WTC11 (cell line): ENCODE measurements around the gene IFNAR2. TPM values are rescaled to one million over a fixed set of nuclear protein-coding genes. Genes with fewer than 3 reads are reported as not detected.
A peak's percentile ranks its signal among the peaks of the same experiment; 100 is the strongest.

Source experiments
- ATAC-seq: fragments of 200-7000 bp; cut with Tn5 transposase; 2 replicates; pipeline ENCODE4 v1.10.0; 2021; ENCODE audit warnings: mild to moderate bottlenecking, moderate library complexity
- CTCF ChIA-PET: fragments of 300-600 bp; sonication (Branson Sonifier 250); formaldehyde crosslinking; loops from one replicate; lab custom pipeline; 2021; ENCODE audit warnings: antibody characterized with exemption; lab: Charles Lee
- POLR2A ChIA-PET: fragments of 350-600 bp; sonication (Branson Sonifier 250); formaldehyde crosslinking; loops from one replicate; lab custom pipeline; 2021; ENCODE audit warnings: antibody characterized with exemption; lab: Charles Lee
- DNase-seq: peaks from one replicate; pipeline ENCODE4 v3.0.0; 2021; ENCODE audit warnings: low spot score
- H3K27ac Mint-ChIP-seq: 2 replicates; pipeline ENCODE4 v1.8.0; 2021; ENCODE audit warnings: mixed read lengths
- H3K27me3 Mint-ChIP-seq: 2 replicates; pipeline ENCODE4 v1.8.0; 2021; ENCODE audit warnings: low read depth, mild to moderate bottlenecking, moderate library complexity, mixed read lengths
- H3K36me3 Mint-ChIP-seq: 2 replicates; pipeline ENCODE4 v1.8.0; 2021; ENCODE audit warnings: mixed read lengths
- H3K4me1 Mint-ChIP-seq: 2 replicates; pipeline ENCODE4 v1.8.0; 2022; ENCODE audit warnings: mixed read lengths
- H3K4me3 Mint-ChIP-seq: 2 replicates; pipeline ENCODE4 v1.8.0; 2021; ENCODE audit warnings: mild to moderate bottlenecking, moderate library complexity, mixed read lengths
- H3K9me3 Mint-ChIP-seq: 2 replicates; pipeline ENCODE4 v1.8.0; 2021; ENCODE audit warnings: mixed read lengths
- CREM ChIP-seq: sonication (generic); formaldehyde crosslinking; IDR thresholded peaks from 2 replicates; pipeline ENCODE4 v1.8.1; 2022; ENCODE audit warnings: mild to moderate bottlenecking, missing genetic modification reagents, moderate library complexity
- JUN ChIP-seq: sonication (generic); formaldehyde crosslinking; IDR thresholded peaks from 2 replicates; pipeline ENCODE4 v1.8.0; 2023; ENCODE audit warnings: mild to moderate bottlenecking, missing genetic modification reagents
- KAT7 ChIP-seq: sonication (generic); formaldehyde crosslinking; IDR thresholded peaks from 2 replicates; pipeline ENCODE4 v1.8.1; 2023; ENCODE audit warnings: missing genetic modification reagents, mild to moderate bottlenecking, borderline replicate concordance
- NR1H2 ChIP-seq: sonication (generic); formaldehyde crosslinking; IDR thresholded peaks from 2 replicates; pipeline ENCODE4 v1.9.0; 2021; ENCODE audit warnings: mild to moderate bottlenecking, moderate library complexity, missing genetic modification reagents
- TP53 ChIP-seq: sonication (generic); formaldehyde crosslinking; IDR thresholded peaks from 2 replicates; pipeline ENCODE4 v1.8.1; 2023; ENCODE audit warnings: mild to moderate bottlenecking, missing genetic modification reagents
- ZNF138 ChIP-seq: sonication (generic); formaldehyde crosslinking; conservative IDR thresholded peaks from 2 replicates; pipeline ENCODE4 v1.8.1; 2022; ENCODE audit warnings: mild to moderate bottlenecking, moderate library complexity, missing genetic modification reagents
- ZNF671 ChIP-seq: fragments of 250-450 bp; sonication (Bioruptor Pico); IDR thresholded peaks from 2 replicates; pipeline ENCODE4 v1.8.0; 2021; ENCODE audit warnings: mild to moderate bottlenecking
- total RNA-seq: library from RNA; stranded (reverse); gene quantifications from 3 replicates; pipeline ENCODE4 v1.2.3, GENCODE V29; 2021
- TF ChIP-seq, protein P1 (sequence below): sonication (generic); formaldehyde crosslinking; IDR thresholded peaks from 2 replicates; pipeline ENCODE4 v1.8.1; 2023; ENCODE audit warnings: mild to moderate bottlenecking, missing genetic modification reagents, moderate library complexity
- TF ChIP-seq, protein P2 (sequence below): fragments of 200-600 bp; IDR thresholded peaks from 2 replicates; pipeline ENCODE4 v1.8.0; 2022; ENCODE audit warnings: antibody characterized with exemption
- TF ChIP-seq, protein P3 (sequence below): sonication (generic); formaldehyde crosslinking; IDR thresholded peaks from 2 replicates; pipeline ENCODE4 v1.8.1; 2023; ENCODE audit warnings: mild to moderate bottlenecking, moderate library complexity, missing genetic modification reagents
- TF ChIP-seq, protein P4 (sequence below): sonication (generic); formaldehyde crosslinking; IDR thresholded peaks from 2 replicates; pipeline ENCODE4 v1.8.0; 2023; ENCODE audit warnings: missing genetic modification reagents, mild to moderate bottlenecking, borderline replicate concordance

Gene IFNAR2
- total RNA-seq, 1 experiment from 2014 or later, result 13.3 TPM

DNA sequence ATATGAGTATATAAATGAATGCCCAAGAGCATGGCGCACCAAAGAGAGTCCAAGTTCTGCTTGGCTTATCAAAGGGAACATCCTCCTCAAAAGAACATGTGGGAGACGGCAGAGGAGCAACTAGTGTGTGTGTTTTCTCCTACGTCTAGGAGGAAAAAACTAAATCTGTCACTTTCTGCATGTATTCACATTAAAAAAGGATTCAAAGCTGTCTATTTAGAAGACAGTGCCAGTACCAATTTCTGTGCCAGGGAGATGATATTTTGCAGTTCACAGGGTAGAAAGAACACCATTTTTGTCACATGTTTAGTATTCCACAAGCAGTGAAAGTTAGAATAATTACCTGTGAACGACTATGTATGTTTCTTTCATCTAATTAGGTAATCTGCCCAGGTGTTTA lies 42.5 kb upstream of the IFNAR2 start (continued):
- TF ChIP-seq, protein P1, sequence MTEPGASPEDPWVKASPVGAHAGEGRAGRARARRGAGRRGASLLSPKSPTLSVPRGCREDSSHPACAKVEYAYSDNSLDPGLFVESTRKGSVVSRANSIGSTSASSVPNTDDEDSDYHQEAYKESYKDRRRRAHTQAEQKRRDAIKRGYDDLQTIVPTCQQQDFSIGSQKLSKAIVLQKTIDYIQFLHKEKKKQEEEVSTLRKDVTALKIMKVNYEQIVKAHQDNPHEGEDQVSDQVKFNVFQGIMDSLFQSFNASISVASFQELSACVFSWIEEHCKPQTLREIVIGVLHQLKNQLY (CRISPR knock-in tag), result no peak
- TF ChIP-seq, protein P2, sequence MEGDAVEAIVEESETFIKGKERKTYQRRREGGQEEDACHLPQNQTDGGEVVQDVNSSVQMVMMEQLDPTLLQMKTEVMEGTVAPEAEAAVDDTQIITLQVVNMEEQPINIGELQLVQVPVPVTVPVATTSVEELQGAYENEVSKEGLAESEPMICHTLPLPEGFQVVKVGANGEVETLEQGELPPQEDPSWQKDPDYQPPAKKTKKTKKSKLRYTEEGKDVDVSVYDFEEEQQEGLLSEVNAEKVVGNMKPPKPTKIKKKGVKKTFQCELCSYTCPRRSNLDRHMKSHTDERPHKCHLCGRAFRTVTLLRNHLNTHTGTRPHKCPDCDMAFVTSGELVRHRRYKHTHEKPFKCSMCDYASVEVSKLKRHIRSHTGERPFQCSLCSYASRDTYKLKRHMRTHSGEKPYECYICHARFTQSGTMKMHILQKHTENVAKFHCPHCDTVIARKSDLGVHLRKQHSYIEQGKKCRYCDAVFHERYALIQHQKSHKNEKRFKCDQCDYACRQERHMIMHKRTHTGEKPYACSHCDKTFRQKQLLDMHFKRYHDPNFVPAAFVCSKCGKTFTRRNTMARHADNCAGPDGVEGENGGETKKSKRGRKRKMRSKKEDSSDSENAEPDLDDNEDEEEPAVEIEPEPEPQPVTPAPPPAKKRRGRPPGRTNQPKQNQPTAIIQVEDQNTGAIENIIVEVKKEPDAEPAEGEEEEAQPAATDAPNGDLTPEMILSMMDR, result no peak
- TF ChIP-seq NR1H2 (no peak), CREM (CRISPR knock-in tag) (no peak), ZNF671 (CRISPR knock-in tag) (no peak), ZNF138 (CRISPR knock-in tag) (no peak)
- TF ChIP-seq, all 79 proteins: peak for 0

DNA sequence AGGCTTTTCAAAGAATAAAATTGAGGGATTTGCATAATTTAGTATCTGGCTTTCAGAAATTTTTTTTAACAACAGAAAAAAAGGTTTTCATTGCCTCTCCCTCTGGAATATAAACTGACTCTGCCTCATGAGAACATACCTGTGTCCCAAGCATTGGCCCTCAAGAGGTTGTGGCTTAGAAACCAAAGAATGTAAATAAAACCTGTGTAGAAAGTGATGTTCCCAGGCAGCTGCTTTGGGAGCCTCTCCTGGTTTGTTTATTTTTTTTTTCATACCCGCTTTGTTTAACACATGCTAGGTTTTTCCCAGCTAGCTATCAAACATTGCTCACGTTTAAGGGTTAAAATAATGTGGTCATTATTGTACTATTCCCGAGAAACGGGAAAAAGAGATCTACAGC lies 40.5 kb upstream of the IFNAR2 start:
- no peaks in the 10 kb centered on the region for H3K4me1 Mint-ChIP-seq
- no peaks in the 10 kb centered on the region for H3K27me3 Mint-ChIP-seq
- DNase-seq, result no peak
- peaks cover 6% of the 10 kb centered on the region; the same call in 1 of the 2 replicates for H3K9me3 Mint-ChIP-seq
- H3K27ac Mint-ChIP-seq, result no peak overlapping the region
- ATAC-seq, result no peak
- POLR2A ChIA-PET, result no interaction called here
- no peak for TF ChIP-seq TP53 (CRISPR knock-in tag)
- TF ChIP-seq, all 79 proteins: peak for 0
- Mint-ChIP-seq H3K36me3 (no peaks in the 10 kb centered on the region), H3K4me3 (no peak overlapping the region)
- CTCF ChIA-PET, result interaction anchor here (1.9 kb wide), 1 partner anchor 195 kb away, joined by 5 read pairs; no protein-coding TSS in a partner anchor

DNA sequence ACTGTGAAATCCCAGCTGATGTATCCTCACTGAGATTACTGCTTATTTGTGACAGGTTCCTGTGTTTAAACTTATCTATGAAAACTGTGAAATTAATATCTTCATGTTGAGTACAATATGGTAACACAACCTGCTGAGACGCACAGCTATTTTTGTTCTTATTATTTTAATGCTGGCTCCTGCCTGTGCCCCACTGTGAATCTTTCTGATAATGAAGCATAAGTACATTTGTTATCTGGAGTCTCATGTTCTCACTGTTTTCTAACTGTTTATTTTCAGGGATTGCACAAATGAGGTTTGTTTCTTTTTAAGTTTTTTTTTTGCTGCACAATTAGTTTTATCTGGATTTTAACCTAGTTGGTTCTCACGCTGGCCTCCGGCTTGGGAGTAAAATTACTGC lies 39.9 kb upstream of the IFNAR2 start:
- H3K4me3 Mint-ChIP-seq, result no peak overlapping the region
- DNase-seq (no peak), ATAC-seq (no peak)
- TF ChIP-seq, protein P3, sequence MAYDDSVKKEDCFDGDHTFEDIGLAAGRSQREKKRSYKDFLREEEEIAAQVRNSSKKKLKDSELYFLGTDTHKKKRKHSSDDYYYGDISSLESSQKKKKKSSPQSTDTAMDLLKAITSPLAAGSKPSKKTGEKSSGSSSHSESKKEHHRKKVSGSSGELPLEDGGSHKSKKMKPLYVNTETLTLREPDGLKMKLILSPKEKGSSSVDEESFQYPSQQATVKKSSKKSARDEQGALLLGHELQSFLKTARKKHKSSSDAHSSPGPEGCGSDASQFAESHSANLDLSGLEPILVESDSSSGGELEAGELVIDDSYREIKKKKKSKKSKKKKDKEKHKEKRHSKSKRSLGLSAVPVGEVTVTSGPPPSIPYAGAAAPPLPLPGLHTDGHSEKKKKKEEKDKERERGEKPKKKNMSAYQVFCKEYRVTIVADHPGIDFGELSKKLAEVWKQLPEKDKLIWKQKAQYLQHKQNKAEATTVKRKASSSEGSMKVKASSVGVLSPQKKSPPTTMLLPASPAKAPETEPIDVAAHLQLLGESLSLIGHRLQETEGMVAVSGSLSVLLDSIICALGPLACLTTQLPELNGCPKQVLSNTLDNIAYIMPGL (CRISPR knock-in tag), result no peak
- no peak for TF ChIP-seq KAT7
- TF ChIP-seq JUN (CRISPR knock-in tag), result no peak
- TF ChIP-seq CREM (CRISPR knock-in tag), result no peak
- H3K4me1 Mint-ChIP-seq, result no peaks in the 10 kb centered on the region
- H3K27ac Mint-ChIP-seq, result no peak overlapping the region
- no peaks in the 10 kb centered on the region for H3K36me3 Mint-ChIP-seq
- CTCF ChIA-PET, result interaction anchor here (0.6 to 1.9 kb wide), 3 partner anchors 10 to 196 kb away, joined by 3 to 5 read pairs (median 3); no protein-coding TSS in a partner anchor
- H3K9me3 Mint-ChIP-seq, result peaks cover 6% of the 10 kb centered on the region; the same call in 1 of the 2 replicates
- no peaks in the 10 kb centered on the region for H3K27me3 Mint-ChIP-seq
- POLR2A ChIA-PET, result no interaction called here

DNA sequence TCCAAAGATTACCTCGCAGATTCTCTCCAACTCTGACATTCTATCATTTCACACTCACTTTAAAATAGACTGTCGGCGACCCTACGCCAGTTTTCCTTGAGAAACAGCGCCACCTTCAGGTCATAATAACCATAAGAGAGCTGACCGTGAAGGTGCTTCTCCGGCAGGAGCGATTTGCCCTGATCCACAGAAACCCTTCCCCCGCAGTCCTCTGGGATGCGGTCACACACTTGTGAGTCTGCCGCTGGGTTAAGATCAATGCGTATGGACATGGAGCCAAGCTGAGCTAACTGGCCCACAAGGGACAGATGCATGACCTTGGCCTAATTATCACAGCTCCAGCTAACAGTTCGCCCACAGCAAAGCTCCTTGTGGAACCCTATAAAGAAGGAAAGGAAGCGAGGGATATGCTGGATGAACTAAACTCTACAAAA lies 32.8 kb upstream of the IFNAR2 start:
- TF ChIP-seq, protein P4, sequence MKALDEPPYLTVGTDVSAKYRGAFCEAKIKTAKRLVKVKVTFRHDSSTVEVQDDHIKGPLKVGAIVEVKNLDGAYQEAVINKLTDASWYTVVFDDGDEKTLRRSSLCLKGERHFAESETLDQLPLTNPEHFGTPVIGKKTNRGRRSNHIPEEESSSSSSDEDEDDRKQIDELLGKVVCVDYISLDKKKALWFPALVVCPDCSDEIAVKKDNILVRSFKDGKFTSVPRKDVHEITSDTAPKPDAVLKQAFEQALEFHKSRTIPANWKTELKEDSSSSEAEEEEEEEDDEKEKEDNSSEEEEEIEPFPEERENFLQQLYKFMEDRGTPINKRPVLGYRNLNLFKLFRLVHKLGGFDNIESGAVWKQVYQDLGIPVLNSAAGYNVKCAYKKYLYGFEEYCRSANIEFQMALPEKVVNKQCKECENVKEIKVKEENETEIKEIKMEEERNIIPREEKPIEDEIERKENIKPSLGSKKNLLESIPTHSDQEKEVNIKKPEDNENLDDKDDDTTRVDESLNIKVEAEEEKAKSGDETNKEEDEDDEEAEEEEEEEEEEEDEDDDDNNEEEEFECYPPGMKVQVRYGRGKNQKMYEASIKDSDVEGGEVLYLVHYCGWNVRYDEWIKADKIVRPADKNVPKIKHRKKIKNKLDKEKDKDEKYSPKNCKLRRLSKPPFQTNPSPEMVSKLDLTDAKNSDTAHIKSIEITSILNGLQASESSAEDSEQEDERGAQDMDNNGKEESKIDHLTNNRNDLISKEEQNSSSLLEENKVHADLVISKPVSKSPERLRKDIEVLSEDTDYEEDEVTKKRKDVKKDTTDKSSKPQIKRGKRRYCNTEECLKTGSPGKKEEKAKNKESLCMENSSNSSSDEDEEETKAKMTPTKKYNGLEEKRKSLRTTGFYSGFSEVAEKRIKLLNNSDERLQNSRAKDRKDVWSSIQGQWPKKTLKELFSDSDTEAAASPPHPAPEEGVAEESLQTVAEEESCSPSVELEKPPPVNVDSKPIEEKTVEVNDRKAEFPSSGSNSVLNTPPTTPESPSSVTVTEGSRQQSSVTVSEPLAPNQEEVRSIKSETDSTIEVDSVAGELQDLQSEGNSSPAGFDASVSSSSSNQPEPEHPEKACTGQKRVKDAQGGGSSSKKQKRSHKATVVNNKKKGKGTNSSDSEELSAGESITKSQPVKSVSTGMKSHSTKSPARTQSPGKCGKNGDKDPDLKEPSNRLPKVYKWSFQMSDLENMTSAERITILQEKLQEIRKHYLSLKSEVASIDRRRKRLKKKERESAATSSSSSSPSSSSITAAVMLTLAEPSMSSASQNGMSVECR (CRISPR knock-in tag), result no peak
- TF ChIP-seq, protein P2, result peak; percentile 80
- TF ChIP-seq KAT7, result no peak
- Mint-ChIP-seq H3K27ac (no peak overlapping the region), H3K27me3 (peaks cover 4% of the 10 kb centered on the region; the same call in 1 of the 2 replicates), H3K9me3 (no peaks in the 10 kb centered on the region), H3K36me3 (no peaks in the 10 kb centered on the region), H3K4me3 (peak overlapping the region; percentile 55), H3K4me1 (peaks cover 16% of the 10 kb centered on the region)
- DNase-seq, result peak; percentile 73
- ChIA-PET POLR2A (no interaction called here), CTCF (interaction anchor here (0.6 to 3.7 kb wide), 59 partner anchors 9 to 469 kb away, joined by 3 to 44 read pairs (median 4); partner anchors contain the start of genes IFNAR1, IFNAR2, IL10RB and OLIG2)
- ATAC-seq, result peak; percentile 87
